Central memory CD8-positive, alpha-beta T cell (primary cell): ENCODE measurements around the gene ST3GAL5.

Experiments
- ATAC-seq: fragments of 150-1000 bp; cut with Tn5 transposase; replicated peaks from 2 replicates; pipeline ENCODE4 v1.10.0; 2022; ENCODE audit warnings: mild to moderate bottlenecking, moderate FRiP score, moderate number of reproducible peaks; ENCODE audit not compliant: poor library complexity, severe bottlenecking; ENCODE audit errors: extremely low read depth
- DNase-seq, 2 donors: peaks; one replicate each; pipeline ENCODE4 v3.0.0; 2021; ENCODE audit warnings: low spot score in 2 of 2
- H3K27ac Mint-ChIP-seq: one replicate; pipeline ENCODE4 v1.8.0; 2022; ENCODE audit warnings: low read depth, mild to moderate bottlenecking, moderate library complexity, mixed read lengths
- H3K27me3 Mint-ChIP-seq: one replicate; pipeline ENCODE4 v1.8.0; 2022; ENCODE audit warnings: mixed read lengths
- H3K36me3 Mint-ChIP-seq: one replicate; pipeline ENCODE4 v1.8.0; 2022; ENCODE audit warnings: mild to moderate bottlenecking, moderate library complexity, mixed read lengths; ENCODE audit not compliant: insufficient read depth
- H3K4me1 Mint-ChIP-seq: one replicate; pipeline ENCODE4 v1.8.0; 2022; ENCODE audit warnings: mixed read lengths
- H3K4me3 Mint-ChIP-seq: one replicate; pipeline ENCODE4 v1.8.0; 2022; ENCODE audit warnings: mild to moderate bottlenecking, moderate library complexity, mixed read lengths
- H3K9me3 Mint-ChIP-seq: one replicate; pipeline ENCODE4 v1.8.0; 2022; ENCODE audit warnings: mixed read lengths

ST3GAL5 gene

GRCh38 chr2:85810371-85811179 is 78.2 kb downstream of the ST3GAL5 start:
- ATAC-seq (no peak), DNase-seq (no peak)
- Mint-ChIP-seq H3K4me1 (no peaks in the 10 kb centered on the region), H3K4me3 (no peak overlapping the region), H3K36me3 (peaks cover 4% of the 10 kb centered on the region), H3K27me3 (no peaks in the 10 kb centered on the region), H3K27ac (no peak overlapping the region), H3K9me3 (no peaks in the 10 kb centered on the region)

DNA sequence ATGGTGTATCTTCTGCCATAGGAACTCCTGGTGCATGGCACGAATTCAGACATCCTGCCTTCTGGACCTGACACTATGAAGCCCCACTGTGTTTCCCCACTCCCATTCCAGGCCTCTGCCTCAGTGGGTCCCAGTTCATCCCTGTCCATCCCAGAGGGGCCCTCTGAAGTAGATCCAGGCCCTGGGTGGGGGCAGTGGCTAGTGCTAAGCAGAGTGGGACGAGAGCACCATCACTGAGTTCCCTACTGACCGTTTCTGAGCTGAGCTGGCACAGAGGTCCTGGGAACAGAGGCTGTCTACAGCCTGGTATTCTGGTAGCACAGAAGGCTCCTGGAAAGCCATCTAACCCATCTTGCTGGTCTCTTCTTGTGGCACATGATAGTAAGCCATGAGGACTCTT is 81.0 kb downstream of the ST3GAL5 start:
- ATAC-seq (no peak), DNase-seq (no peak)
- Mint-ChIP-seq H3K27ac (no peak overlapping the region), H3K4me1 (peaks cover 14% of the 10 kb centered on the region), H3K27me3 (no peaks in the 10 kb centered on the region), H3K36me3 (peaks cover 1% of the 10 kb centered on the region), H3K9me3 (no peaks in the 10 kb centered on the region), H3K4me3 (no peak overlapping the region)

DNA sequence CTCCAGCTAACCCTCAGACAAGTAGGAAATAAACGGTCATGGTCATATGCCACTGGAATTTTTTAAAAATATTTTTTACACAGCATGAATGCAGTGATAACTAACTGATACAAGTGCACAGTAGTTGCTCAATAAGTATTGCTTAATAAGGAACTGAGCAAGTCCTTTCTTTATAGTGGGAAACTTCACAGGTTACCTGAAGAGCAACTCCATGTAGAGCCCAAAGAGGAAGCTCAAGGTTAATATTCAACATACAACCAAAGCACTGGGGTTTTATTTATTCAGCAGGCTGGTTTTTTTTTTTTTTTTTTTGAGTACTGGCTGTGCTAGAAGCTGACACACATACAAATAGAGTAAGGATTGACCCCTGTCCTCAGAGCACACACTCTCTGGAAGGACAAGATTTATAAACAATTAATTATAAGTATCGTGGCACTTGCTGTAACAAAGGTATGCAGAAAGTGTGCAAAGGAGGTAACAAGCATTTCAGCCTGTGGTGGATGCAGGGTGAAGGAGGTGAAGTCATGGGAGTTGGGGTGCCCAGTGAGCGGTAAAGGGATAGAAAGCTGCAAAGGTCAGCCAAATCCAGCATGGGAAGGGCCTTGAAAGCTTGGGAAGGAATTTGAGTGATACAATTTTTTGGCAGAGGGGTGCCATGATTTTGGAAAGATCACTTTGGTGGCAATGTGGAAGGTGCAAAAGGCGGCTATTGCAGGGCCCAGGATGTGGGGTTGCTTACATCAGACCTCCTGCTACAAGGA is 82.3 kb downstream of the ST3GAL5 start:
- DNase-seq (no peak), ATAC-seq (no peak)
- peaks cover 14% of the 10 kb centered on the region for H3K4me1 Mint-ChIP-seq
- no peaks in the 10 kb centered on the region for H3K36me3 Mint-ChIP-seq
- no peak overlapping the region for H3K4me3 Mint-ChIP-seq
- no peak overlapping the region for H3K27ac Mint-ChIP-seq
- H3K9me3 Mint-ChIP-seq, result no peaks in the 10 kb centered on the region
- H3K27me3 Mint-ChIP-seq, result no peaks in the 10 kb centered on the region

DNA sequence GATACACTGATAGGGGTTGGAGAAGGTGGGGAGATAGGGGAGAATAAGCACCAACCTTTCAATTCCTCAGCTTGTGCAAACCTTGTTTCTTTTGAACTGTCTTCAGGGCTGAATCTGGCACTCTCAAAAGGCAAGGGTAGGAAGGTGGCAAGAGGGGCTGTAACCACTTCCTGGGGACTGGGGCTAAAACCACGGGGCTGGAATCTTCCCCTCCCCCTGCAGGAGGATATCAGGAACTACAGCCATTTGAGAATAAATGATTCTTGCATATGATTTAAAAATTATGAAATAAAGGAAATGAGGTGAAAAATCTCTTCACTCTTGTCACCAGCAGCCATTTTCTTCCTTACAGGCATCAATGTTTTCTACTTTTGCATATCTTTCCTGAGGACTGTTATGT is 84.2 kb downstream of the ST3GAL5 start:
- Mint-ChIP-seq H3K4me3 (no peak overlapping the region), H3K4me1 (peaks cover 14% of the 10 kb centered on the region), H3K9me3 (no peaks in the 10 kb centered on the region), H3K36me3 (no peaks in the 10 kb centered on the region), H3K27ac (no peak overlapping the region), H3K27me3 (peaks cover 17% of the 10 kb centered on the region)
- DNase-seq (no peak), ATAC-seq (no peak)

DNA sequence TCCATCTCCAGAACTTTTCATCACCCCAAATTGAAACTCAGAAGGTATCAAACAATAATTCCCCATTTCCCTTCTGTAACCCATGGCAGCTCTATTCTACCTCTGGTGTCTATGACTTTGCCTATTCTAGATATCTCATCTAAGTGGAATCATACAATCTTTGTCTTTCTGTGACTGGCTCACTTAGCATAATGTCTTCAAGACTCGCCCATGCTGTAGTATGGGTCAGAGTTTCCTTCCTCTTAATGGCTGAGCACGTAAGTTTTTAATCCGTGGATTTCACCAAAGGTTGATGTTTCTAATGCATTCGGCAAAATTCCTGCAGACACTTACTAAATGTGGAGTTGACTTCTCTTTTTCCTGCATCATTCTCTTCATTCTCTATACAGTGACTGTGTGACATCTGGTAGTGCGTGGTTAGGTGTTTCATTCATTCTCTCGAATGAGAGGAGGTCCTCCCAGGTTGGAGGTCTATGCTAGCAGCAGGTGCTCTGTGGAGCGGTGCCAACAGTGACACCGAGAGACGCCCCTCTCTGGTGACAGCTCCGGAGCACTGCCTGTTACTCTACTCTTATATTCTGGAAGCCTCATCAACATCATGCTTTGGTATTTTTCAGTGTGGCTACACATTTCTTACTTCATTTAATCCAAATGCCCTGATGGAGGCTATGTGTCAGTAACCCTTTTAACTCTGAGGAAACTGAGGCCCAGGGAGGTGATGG is 84.9 kb downstream of the ST3GAL5 start:
- ATAC-seq (no peak), DNase-seq (no peak)
- H3K36me3 Mint-ChIP-seq, result no peaks in the 10 kb centered on the region
- H3K4me1 Mint-ChIP-seq, result peaks cover 14% of the 10 kb centered on the region
- H3K4me3 Mint-ChIP-seq, result no peak overlapping the region
- H3K9me3 Mint-ChIP-seq, result no peaks in the 10 kb centered on the region
- H3K27me3 Mint-ChIP-seq, result peaks cover 24% of the 10 kb centered on the region
- no peak overlapping the region for H3K27ac Mint-ChIP-seq

- H3K27me3 Mint-ChIP-seq, result peaks cover 38% of the 10 kb centered on the region
- ATAC-seq (no peak), DNase-seq (no peak)
- H3K4me3 Mint-ChIP-seq, result no peak overlapping the region
- no peaks in the 10 kb centered on the region for H3K36me3 Mint-ChIP-seq
- peaks cover 14% of the 10 kb centered on the region for H3K4me1 Mint-ChIP-seq
- no peaks in the 10 kb centered on the region for H3K9me3 Mint-ChIP-seq
- no peak overlapping the region for H3K27ac Mint-ChIP-seq
These were observed 86.3 kb downstream of the ST3GAL5 start for GRCh38 chr2:85802354-85803103.

GRCh38 chr2:85801871-85802270 is 86.9 kb downstream of the ST3GAL5 start:
- Mint-ChIP-seq H3K4me3 (no peak overlapping the region), H3K9me3 (no peaks in the 10 kb centered on the region), H3K4me1 (peaks cover 14% of the 10 kb centered on the region), H3K36me3 (no peaks in the 10 kb centered on the region), H3K27ac (no peak overlapping the region), H3K27me3 (peaks cover 44% of the 10 kb centered on the region)
- DNase-seq (no peak), ATAC-seq (no peak)

GRCh38 chr2:85800586-85800985 is 88.2 kb downstream of the ST3GAL5 start:
- no peak overlapping the region for H3K27ac Mint-ChIP-seq
- H3K9me3 Mint-ChIP-seq, result no peaks in the 10 kb centered on the region
- H3K27me3 Mint-ChIP-seq, result peaks cover 57% of the 10 kb centered on the region
- no peak for ATAC-seq
- DNase-seq, result no peak
- no peak overlapping the region for H3K4me3 Mint-ChIP-seq
- no peaks in the 10 kb centered on the region for H3K36me3 Mint-ChIP-seq
- H3K4me1 Mint-ChIP-seq, result peaks cover 14% of the 10 kb centered on the region

DNA sequence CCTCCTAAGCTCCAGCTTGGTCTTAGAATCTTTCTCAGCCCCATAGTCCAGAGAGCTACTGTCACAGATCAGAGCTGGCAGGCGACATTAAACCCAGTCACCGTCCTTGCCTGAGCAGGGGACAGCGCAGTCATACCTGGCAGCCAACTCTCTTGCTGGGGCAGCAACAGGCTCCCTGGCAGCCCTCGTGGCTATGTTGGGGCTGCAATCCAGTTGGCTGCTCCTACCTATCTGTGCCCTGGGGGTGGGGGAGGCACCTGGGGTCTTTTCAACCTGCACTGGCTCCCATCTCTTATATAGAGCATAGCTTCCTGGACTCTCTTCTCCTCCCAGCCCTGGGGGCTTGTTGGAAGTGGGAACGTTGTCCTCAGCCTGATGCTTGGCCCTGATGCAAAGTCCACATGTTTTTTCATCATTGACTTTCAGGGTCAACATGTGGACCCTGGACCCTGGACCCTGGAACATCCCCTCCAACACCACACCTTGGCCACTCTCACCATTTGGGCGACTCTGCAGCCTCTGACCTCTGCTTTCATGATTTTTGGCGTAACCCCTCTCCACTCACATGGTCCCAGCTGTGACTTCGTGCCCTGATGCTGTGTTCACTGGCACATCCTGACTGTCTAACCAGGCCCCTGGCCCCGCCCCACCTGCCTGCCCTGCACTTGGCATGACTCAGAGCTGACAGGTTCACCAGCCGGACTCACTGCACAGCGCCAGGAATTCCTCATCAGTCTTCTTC is 89.4 kb downstream of the ST3GAL5 start:
- Mint-ChIP-seq H3K36me3 (no peaks in the 10 kb centered on the region), H3K27me3 (peaks cover 65% of the 10 kb centered on the region), H3K4me1 (peaks cover 11% of the 10 kb centered on the region), H3K27ac (no peak overlapping the region), H3K9me3 (no peaks in the 10 kb centered on the region), H3K4me3 (no peak overlapping the region)
- ATAC-seq, result no peak
- no peak for DNase-seq

GRCh38 chr2:85797921-85798320 is 90.9 kb downstream of the ST3GAL5 start:
- H3K27me3 Mint-ChIP-seq, result peaks cover 80% of the 10 kb centered on the region
- H3K4me3 Mint-ChIP-seq, result no peak overlapping the region
- H3K9me3 Mint-ChIP-seq, result no peaks in the 10 kb centered on the region
- ATAC-seq (no peak), DNase-seq (no peak)
- no peaks in the 10 kb centered on the region for H3K36me3 Mint-ChIP-seq
- no peak overlapping the region for H3K27ac Mint-ChIP-seq
- no peaks in the 10 kb centered on the region for H3K4me1 Mint-ChIP-seq

DNA sequence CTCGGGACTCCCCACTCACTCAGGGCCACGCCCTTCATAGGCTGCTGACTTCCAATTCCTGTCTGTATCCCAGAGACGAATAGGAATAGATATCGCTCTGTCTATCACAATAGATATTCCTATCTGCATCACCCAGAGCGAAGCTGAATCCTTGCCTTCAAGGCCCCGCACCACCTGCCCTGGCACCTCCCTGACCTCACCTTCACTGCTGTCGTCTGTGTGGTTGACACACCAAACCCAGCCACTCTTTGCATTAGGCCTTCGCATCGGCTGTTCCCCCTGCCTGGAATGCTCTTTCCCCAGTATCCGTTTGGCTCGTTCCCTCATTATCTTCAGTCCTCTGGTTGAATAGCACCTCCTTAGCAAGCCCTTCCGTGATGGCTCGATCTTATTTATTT is 91.5 kb downstream of the ST3GAL5 start:
- no peak for ATAC-seq
- Mint-ChIP-seq H3K36me3 (no peaks in the 10 kb centered on the region), H3K27me3 (peaks cover 86% of the 10 kb centered on the region), H3K4me3 (no peak overlapping the region), H3K9me3 (no peaks in the 10 kb centered on the region), H3K27ac (no peak overlapping the region), H3K4me1 (no peaks in the 10 kb centered on the region)
- no peak for DNase-seq
